DMS153 treated with DMSO at 0.1 percent for 48 hours (cell line): ENCODE measurements around the gene KRTAP5-1.

Experiments
- DNase-seq: peaks from one replicate; lab custom pipeline; 2025; ENCODE audit not compliant: unreplicated experiment; lab: John Stamatoyannopoulos, UW

The KRTAP5-1 gene

DNA sequence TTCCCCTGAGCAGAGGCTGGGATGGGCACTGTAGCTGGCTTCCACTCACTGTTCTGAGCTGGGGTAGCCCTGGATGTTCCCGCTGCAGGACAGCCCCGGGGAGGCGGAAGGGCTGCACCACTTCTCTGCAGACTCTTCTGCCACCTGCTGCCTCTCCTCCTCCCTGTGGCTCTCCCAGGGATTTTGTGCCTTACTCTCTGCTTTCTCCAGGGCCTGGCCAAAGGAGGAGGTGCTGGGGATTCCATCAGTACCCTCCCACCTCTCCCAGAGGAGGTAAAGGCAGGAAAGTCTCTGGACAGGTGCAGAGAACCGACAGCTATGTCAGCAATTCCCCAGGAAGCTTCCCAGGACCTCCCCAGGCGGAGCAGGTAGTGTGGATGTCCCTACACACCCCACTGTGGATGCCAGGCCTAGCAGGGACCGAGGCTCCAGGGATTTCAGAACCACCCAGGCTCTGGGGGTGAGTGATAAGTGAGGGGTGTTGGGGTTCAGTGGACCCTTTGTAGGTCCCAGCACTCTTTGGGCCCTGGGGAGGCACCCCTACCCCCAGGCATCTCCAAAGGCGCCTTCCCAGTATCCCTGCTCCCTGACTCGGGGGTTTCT is 24.3 kb downstream of the KRTAP5-1 start:
- no peak for DNase-seq

DNA sequence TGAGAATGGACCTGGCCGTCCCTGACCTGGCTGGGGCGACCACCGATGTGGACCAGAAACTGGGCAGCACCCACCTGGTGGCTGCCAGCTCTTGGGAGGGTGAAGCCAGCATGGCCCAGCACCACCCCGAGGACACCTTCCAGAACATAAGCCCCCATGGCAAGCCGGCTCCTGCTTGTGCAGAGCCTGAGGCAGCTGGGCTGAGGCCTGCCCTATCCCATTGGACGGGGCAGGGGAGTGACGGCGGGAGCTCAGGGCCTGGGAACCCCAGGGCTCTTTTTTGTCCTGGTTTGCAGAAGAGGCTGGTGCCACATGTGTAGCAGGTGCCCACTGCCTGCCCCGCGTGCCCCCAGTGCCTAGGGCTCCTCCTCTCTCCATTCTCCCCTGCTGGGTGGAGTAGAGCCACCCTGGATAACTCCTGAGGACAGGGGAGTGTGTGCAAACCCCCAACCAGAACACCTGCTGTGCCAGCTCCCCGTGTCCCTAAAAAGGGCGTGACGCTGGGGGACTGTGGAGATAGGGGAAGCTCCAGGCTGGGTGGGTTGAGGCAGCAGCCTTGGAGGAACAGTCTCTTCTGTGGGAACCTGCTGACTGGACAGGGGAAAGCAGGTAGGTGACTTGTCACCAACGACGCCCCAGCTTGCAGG is 25.0 kb downstream of the KRTAP5-1 start:
- no peak for DNase-seq

DNA sequence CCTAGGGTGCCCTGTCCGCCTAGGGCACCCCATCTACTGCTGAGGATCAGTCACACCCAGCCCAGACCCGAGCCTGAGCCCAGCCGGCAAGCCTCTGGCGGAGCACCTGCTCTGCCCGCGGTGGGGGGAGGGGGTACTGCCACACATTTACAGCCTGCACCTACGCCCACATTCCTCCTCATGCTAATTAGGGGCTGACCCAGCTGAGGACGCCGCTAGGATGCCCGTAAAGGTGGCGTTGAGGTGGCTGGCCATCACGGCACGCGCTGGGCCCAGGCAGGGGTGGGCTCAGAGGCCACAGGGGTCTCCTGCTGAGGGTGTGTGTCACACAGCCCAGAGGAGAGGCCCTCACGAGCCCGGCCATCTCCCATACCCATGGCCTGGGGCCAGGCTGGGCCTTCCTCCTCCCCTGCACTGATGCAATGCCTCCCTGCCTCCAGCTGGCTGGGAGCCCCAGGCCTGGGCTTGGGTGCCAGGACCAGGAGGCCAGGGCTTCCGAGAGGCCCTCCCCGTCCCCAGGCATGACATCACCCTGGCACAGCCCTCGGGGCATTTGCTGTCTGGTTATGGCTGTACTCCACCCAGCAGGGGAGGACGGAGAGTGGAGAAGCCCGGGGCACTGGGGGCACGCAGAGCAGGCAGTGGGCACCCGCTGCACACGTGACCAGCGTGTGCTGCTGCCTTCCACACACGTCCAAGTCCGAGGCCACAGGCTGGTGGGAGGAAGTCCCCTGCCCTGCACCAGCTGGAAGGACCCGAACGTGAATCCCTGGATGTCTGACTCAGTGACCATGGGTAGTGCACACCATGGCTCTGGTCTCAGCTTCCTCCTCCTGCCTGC is 25.8 kb downstream of the KRTAP5-1 start:
- no peak for DNase-seq

DNA sequence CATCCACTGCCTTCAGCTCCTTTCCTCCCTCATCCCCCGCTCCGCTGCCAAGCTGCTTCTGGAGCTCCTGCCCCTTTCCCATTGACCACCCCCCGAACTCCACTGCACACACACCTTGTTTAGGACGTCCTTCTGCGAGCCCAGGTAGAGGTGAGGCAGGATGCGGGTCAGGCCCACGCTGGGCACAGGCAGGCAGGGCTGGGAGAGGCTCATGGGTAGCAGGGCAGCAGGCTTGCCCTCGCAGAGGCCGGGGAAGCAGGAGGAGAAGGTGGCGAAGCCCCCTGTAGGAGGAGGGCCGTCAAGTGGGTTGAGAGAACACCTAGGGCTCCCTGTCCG is 26.3 kb downstream of the KRTAP5-1 start:
- no peak for DNase-seq

DNA sequence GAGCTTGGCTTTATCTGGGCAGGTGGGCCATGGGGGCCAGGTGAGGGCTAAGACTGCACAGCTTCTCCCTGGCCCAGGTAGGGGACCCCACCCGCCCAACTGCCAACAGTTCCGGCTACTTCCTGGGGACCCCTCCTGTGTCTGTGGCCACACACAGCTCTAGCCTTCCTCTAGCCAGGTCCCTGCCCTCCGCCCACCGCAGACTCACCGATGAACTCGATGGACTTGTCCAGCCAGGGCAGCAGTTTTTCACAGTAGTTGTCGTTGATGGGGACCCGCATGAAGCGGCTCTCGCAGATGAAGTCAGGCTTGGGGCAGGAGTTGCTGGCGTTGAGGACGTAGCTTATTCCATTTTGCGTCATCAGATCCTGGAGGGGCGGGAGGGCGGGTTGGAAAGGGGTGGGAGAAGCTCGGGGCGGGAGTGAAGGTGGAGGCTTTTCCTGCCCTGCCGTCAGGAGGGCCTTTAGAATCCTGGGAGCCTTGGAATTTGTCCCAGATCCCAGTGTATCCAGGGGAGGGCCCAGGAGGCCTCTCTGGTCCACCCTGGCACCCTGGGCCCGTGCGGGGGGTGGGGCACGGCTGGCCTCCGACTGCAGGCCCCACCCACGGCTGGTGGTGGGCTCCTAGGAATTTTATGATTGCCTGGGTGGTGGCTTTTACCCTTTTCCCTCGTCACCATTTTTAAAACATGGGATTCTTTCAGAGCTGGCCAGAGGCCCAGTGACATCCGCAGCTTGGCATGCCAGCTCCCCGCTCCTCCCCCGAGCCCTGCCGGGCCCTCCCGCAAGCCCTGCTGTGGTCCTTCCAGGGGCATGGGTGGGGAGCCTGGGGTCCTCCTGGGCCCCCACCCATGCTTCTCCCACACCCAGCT is 26.9 kb downstream of the KRTAP5-1 start:
- DNase-seq, result no peak

DNA sequence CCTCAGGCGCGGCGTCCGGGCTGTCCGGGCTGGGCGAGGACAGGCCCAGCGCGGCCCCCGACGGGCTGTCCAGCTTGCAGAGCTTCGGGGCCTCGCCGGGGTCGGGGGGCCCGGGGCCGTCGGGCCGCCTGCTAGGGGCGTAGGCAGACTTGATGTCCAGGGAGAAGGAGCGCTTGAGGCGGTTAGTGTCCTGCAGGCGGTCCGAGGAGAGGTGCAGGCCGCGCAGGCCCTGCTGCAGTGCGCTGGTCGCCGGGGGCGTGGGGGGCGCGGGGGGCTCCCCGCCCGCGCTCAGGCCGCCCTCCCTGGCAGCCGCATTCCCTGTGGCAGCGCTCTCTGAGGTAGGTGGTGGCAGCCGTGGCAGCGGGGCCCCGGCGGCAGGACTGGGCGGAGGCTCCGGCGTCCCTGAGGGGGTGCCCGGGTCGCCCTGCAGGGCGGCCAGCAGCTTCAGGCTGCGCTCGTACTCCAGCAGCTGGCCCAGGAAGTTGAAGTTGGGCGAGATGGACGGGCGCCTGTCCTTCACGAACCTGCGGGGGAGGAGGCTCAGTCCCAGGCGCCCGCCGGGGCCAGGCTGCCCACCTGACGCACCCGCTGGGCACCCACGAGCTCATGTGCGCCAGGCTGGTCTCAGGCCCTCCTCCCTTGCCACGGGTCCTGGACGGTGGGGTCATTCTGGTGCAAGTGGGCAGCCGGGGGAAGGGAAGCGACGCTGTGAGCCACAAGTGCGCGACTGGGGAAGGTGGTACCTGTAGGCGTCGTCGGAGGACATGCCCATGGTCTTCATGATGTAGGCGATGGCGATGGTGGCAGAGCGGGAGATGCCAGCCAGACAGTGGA is 27.8 kb downstream of the KRTAP5-1 start:
- DNase-seq, result no peak

DNA sequence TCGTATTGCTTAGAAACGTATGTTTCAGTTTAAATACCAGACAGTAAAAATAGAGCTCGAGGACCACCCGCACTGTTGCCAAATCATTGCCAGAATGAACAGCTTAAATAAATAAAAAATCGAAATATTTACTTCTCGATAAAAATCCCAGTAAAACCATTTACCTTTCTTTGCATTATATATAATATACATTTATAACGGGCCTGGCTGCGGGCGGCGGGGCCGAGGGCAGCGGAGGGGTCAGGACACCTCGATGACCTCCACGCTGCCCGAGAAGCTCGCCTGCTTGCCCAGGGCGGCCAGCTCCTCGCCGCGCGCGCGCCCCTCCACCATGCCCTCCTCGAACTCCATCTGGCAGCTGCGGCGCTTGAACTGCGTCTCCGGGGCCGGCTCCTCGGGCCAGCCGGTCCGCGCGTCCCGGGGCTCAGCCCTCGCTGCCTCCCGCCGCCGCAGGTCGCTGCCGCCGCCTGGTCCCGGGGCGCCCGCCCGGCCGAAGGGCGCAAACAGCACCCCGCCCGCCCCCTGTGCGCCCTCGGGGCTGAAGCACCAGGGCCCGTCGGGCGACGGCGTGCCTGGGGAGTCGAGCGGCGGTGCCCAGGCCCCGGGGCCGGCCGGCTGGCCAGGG is 28.7 kb downstream of the KRTAP5-1 start:
- DNase-seq, result no peak

DNA sequence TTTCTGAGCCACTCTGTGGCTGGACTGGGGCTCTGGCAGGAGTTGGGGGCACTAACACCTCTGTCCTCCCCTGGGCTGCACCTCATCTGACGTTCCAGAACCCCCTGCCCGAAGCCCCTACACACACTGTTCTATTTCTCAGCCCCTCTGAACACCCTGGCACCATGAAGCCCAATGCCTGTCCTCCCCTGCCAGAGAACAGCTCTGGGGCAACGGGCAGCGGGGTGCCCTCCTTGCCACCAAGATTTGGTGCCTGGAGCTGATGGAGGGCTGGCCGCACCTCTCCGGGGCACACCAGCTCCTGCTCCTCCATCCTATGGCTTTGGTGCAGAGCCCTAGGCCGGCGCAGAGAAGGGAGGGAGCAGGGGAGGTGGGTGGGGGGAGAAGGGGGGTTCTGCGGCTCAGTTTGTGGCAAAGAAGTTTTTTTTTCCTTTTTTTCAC is 29.4 kb downstream of the KRTAP5-1 start:
- no peak for DNase-seq

DNA sequence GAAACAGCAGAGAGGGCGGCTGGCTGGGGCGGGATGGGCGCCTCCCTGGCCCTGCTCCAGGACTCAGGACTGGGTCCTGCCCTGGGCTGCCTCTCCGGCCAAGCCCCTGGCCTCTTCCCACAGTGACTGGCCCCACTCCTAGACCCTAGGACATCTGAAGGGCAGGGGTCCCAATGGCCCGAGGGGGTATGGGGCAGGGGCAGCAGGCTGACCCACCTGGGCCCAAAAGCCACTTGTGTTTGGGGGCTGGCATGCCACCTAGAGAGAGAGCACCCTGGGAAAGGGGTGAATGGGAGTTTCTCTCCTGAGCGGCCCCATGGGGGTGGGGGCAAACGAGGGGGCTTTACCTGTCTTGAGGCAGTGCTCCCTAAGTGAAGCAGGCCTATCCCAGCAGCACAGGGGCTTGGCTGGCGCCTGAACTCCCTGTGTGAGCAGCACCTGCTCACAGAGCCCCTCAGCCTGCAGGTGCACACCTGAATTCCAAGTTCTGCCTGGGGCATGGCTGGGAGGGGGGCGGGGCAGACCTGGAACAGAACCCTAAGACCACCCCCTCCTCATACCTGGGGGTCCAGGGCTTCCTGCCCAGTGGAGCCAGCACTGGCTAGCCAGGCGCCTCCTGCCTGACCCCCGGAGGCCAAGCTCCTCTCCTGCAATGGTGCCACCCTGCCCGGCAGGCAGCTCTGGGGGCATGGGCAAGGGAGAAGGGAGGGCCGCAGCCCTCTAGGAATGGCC is 29.9 kb downstream of the KRTAP5-1 start:
- no peak for DNase-seq

DNA sequence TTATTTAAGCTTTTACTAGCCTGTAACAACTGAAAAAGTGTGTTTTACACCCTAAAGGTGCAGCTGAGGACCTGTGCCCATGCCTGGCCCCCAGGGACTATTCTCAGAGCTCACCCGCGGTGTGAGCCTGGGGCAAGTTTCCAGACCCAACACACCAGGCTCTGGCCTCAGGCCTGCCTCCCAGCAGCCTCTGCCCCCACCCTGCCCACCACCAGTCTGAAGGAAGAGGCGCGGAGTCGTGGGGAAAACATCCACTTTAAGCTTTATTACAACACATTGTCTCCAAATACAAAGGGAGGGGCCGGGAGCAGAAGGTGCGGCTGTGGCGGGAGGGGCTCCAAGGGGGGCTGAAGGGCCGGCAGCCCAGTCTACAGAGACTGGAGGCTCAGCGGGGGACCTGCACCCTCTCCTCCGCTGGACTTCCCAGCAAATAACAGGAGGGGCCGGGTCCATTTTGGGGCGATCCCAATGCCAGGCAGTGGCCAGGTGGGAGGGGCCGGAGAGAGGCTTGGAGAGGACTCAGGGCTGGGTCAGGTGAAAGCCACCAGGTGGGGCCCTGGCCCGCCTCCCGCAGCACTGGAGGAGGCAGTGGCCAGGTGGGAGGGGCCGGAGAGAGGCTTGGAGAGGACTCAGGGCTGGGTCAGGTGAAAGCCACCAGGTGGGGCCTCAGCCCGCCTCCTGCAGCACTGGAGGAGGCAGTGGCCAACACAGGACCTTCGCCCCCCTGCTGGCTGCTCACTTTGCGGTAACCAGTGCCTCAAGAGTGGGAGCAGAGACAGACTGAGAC is 31.1 kb downstream of the KRTAP5-1 start:
- DNase-seq, result peak; percentile 19

DNA sequence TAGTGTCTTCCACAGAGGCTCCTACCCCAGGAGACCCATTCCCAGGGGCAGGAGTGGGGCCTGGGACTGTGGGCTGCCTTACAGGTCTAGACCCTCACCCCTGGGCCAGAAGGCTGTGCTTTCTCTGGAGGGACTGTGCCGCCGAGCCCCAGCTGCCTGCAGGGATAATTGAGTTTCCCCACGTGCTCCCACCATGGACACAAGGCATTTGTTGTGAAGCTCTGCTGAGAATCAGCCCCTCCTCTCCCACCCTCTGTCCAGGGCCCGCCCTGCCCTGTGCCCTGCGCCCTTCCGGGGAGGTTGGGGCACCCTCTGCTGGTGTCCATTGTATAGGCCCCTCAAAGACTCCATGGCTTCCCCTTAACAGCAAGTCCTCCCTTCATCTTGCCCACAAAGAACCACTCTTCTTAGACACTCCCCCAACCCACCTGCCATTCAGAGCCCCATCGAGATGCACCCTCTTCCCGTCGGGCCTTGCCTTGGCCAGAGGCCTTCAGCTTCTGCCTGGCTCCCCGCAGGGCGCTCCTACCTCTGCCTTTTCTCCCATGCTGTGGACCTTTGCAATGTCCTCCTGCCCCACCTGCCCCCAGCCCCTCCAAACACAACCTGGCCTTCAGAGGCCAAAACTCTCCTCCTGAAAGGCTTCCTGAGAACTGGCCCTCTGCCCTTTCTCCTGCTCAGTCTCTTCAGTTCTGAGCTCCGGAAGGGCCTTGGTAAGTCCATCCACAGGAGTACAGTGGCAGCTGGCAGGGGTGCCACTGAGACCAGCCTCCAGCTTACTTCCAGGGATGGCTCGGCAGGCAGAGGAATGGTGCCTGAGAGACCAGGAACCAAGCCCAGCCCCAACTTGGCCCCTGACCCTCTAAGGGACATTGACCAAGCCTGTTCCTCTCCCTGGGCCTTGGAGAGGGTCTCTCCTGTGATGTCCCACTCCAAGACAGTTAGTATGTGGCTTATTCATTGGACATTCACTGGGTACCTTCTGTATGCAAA is 35.4 kb downstream of the KRTAP5-1 start:
- DNase-seq, result no peak

DNA sequence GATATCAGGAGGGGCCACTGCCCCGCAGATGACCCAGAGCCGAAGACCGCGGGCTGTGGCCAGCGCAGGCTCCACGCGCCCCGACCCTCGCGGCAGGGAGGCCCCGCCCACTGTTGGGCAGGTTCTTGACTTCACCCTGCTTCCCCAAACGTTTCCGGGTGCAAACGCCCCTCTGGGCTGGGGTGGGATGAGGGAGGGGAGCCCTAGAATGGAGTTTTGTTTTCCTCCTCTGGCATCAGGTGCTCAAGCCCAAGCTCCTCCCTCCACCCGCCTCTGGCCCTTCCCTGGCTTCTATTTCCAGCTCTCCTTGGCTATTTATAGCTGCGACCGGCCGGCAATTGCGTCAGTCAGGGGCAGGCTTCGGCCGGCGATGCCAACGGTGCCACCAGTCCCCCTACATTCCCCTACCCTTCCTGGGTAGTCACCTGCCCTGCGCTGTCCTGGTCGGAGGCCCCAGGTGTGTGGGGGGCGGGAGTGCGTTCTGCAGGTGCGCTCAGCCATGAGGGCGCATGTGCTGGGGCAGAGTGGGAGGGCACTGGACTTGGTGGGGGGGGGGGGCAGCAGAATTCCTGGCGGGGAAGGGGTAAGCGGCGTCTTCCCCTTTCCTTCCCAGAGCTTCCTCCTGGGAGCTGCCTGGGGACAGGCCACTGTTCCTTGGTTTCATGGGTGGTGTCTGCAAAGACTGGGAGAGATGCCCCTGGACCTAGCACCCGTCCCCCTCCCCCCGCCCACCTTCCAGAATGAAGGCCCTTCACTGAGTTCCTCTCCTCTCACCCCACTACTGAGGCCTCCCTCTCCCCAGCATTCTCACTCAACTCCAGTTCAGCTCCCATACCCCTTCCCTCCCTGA is 36.6 kb downstream of the KRTAP5-1 start:
- DNase-seq, result peak; percentile 50

DNA sequence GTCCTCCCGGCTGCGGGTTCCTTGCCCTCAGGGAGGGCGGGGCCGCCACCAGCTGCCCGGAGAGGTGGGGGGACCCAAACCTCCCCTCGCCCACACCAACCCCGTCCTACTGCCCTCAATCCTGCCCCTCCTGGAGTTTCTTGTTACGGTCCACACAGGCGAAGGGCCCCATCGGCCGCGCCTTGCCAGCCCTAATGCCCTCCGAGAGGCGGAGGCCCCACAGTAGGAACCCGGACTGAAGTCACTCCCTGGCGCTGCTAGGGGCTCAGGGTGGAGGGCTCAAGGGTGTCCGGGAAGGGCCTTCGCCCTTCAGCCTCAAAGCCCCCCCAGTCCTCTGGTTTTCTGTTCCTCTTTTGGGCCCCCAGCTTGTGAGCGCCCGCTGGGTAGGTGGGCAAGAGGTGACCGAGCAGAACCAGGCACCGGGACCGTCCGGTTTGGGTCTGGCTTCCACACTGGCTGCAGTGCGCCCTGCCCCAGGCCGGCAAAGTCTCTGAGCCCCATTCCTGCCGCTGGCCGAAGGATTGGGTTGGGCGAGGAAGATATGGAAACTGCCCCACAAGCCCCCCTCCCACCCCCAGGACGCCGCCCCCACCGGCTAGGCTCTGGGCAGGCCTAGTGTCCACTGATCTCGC is 37.5 kb downstream of the KRTAP5-1 start:
- no peak for DNase-seq

DNA sequence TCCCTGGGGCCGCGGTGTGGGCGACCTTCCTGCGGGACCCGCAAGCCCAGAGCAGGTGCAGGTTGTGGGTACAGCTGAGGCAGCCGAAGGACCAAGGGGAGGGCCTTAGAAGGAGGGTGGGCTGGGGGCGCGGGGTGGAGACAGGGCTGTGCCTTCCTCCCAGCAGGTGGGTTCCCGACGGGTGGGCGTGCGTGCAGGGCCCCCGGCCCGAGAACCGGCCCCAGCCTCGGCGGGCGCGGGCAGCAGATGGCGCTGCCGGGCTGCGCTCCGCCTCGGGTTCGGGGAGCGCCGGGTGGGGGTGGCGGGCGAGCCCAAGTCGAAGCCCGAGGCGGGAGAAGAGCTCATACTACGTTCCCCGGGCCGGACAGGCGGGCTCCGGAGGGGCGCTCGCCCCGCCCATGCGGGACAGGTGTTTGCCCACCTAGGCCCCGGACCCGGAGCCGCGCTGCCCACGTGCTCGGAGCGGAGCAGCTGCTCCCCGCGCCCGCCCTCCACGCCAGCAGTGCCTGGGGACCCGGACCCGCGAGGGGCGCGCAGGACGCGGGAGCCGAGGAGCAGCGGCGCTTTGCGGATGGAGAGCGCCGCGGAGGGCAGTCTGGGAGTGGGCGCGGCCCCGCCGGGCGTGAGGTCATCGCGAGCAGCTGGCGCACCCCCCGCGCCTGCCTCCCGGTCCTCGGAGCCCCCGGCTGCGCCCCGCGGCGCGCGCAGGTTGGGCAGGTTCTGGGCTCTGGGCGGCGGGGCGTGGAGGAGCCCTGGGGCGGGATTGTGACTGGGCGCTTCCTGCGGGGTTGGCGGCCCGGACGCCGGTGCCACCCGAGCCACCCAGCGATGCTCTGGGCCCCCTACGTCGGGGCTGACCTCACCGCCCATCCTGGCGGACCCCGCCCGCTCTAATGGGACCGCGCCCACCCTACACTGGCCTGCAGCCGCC is 38.3 kb downstream of the KRTAP5-1 start:
- DNase-seq, result peak; percentile 29

DNA sequence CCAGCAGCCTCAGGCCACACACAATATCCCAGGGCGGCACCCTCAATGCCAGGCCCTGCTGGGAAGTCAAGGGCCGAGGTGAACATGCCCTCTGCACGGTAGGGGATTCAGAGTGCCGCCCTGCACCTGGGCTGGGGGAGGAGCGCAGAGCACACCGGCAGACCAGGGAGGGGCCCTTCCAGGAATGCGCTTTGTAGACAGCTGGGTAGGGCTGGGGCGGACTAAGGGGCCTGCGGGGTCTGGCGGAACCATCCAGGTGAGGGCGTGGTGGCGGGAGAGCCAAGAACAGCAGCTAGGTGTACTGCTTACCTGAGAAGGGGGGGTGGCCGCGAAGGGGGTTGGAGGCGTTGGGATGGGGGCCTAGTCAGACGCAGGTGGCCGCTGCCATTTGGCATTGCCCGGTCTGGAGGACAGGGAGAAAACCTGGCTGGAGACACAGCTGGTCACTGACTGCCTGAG is 39.0 kb downstream of the KRTAP5-1 start:
- DNase-seq, result no peak
